NCI-H1436 (cell line): Measurements from ENCODE around the gene DMRTA1.
A peak's percentile ranks its signal among the peaks of the same experiment; 100 is the strongest.
"Not testable (repeated sequence)": the region's sequence is repeated elsewhere in the genome, so short reads cannot be mapped to it uniquely, and the experiment has no call there.

ENCODE experiments used
- DNase-seq: peaks from one replicate; lab custom pipeline; 2025; lab: John Stamatoyannopoulos, UW

The DMRTA1 gene

GRCh38 chr9:22446589-22446949 is at the start of gene DMRTA1:
TSS of gene DMRTA1 (plus strand) at chr9:22446824. CDS start at chr9:22447066, 242 bp downstream.
- DNase-seq, result peak; percentile 2

DNA sequence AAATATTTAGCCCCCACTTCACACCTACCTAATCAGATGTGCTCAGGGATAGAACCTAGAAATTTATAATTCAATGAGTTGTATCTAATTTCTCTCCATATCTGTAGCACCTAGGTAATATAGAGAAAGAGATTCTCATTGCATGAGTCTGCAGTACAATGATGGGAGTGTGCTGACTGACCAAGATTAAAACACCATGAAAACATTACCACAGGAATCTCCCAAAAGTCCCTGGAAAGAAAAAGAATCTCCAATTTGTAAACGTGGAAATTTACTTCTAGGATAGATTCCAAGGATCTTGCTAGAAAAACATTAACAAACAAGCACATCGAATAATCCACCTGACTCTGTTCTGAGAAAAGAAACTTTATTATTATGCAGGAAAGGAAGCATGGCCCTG is 45.0 kb upstream of the DMRTA1 start:
- DNase-seq, result no peak

DNA sequence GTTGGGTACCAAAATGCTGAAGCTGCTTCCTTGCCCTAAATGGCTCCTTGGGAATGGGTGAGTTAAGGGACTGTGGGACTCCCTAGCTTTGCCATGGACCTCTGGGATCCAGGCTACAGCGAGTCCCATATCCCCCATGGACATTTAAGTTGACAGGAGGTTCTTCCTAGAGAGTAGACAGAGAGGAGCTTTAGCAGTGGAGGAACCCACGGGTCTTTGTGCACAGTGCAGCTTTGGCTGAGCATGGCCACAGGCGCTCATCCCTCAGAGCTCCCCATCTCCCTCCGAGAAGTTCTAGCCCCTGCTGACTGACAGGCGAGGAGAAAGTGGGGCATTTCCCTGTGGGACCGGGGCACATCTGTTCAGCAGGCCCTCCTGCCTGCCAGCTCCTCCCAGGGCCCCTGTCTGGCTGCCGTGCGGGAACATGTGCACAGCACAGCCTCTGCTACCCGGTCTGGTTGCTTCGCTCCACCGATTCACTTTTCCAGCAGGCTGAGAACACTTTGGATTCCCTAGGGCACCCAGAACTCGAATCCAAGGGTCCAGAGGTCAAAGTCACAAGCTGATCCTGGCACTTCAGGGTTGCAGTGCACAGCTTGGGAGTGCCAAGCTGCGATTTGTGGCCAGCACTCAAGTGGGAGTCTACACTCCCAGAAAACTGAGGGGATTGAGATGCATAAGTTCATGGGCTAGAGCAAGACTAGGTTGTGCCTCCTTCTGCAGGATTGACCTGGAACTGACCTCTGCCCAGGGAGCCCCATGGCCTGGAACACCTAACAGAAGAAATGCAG is 40.6 kb upstream of the DMRTA1 start:
- DNase-seq, result no peak

DNA sequence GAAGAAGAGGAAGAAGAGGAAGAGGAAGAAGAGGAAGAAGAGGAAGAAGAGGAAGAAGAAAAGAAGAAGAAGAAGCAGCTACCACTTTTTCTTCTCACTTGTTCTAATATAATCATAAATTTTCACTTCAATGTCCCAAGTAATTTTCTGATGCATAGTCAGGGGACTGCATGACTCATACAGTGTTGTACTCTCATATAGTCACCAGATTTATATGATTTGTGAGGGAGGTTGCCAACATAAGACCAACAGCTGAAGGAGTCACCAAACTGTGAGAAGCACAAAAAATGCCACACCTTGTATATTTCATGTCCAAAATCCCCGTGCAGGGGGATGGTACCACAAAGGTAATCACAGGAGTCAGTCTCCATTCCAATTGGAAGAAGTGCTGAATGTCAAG is 32.7 kb upstream of the DMRTA1 start:
- DNase-seq, result no peak

- DNase-seq, result no peak
These were observed 30.5 kb upstream of the DMRTA1 start for GRCh38 chr9:22415941-22416691.

- DNase-seq, result no peak
These were observed 29.9 kb upstream of the DMRTA1 start for GRCh38 chr9:22416692-22417060.

- no peak for DNase-seq
These were observed 23.1 kb upstream of the DMRTA1 start for GRCh38 chr9:22423566-22423965.

DNA sequence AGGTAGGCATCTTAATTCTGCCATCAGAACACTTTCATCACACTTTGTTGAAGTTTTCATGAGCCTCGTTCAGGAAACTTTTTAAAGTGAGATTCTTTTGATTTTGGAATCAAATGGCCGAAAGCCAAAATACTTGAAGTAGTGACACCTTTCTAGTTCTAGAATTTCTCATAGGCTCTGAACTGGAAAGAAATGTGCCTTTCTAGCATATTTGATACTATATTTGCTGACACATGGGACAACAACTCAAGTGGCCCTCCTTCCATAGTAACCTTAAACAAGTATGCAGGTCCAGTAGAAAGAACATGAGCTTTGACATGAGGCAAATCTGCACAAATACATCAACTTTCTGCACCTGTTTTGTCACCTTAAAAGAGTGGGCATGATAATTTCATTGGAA is 22.0 kb upstream of the DMRTA1 start:
- no peak for DNase-seq

GRCh38 chr9:22425551-22425950 is 21.1 kb upstream of the DMRTA1 start:
- DNase-seq, result no peak

DNA sequence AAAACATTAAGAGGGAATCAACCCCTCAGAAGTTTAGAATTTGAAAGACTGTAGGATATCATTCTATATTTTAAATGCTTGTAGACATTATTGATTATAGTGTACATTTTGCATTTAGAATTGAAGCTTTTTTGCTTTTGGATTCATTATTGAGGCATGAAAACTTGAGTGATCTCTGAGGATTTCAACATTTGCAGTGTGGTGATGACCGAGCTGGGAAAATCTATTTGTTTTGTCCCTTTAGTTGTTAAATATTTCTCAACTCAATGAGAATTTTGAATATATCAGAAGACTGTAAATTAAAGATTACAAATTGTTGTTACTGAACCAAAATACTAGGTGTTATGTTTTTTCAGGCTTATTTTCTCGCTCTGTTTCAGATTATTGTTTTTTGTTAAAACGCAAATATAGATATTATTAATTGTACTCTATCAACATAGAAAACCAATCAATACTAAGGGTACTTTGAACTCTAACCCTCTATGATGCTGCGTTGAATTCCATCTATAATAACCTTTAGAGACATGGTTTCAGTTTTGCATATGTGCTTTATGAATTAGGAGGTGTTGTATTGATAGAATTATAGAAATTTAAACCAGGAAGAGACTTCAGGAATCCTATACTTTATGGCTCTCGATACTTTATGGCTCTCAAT is 19.3 kb upstream of the DMRTA1 start:
- no peak for DNase-seq

DNA sequence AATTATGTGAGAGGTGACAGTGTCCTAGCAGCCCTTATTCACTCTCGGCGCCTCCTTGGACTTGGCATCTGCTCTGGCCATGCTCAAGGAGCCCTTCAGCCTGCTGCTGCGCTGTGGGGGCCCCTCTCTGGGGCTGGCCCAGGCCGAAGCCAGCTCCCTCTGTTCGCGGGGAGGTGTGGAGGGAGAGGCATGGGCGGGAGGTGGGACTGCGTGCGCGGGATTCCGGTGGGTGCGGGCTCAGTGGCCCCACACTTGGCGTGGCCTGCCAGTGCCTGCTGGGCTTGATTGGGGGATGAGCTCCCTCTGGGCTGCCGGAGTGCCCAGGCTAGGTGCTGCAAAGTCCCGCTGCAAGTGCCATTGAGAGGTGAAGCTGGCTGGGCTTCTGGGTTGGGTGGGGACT is 12.9 kb upstream of the DMRTA1 start:
- DNase-seq, result no peak

DNA sequence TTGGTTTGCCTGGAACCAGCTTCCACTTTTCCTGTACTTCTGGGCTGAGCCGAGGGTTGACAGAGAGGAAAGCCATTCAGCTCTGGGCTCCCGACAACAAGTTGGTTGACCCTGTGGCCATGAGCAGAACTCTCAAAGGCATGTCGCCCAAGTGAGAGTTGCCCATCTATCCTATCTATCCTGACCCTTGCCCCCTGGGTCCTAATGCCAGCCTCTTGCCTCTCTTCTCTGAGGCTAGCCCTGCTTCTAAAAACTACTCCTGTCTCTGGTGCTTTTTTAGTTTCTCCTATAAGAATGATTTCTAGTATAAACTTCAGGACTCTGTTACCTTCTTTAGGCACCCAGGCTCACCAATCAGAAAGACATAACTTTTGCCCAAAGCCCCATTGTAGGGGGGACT is 11.4 kb upstream of the DMRTA1 start:
- not testable (repeated sequence) for DNase-seq

DNA sequence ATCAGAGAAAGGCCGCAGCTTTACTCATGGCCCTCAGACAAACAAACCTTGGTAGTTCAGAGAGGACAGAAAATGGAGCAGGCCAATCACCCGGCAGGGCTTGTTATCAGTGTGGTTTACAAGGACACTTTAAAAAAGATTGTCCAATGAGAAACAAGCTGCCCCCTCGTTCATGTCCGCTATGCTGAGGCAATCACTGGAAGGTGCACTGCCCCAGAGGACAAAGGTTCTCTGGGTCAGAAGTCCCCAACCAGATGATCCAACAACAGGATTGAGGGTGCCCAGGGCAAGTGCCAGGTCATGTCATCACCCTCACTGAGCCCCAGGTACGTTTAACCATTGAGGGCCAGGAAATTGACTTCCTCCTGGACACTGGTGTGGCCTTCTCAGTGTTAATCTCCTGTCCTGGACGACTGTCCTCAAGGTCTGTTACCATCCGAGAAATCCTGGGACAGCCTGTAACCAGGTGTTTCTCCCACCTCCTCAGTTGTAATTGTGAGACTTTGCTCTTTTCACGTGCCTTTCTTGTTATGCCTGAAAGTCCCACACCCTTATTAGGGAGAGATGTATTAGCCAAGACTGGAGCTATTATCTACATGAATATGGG is 9.1 kb upstream of the DMRTA1 start:
- DNase-seq, result not testable (repeated sequence)

DNA sequence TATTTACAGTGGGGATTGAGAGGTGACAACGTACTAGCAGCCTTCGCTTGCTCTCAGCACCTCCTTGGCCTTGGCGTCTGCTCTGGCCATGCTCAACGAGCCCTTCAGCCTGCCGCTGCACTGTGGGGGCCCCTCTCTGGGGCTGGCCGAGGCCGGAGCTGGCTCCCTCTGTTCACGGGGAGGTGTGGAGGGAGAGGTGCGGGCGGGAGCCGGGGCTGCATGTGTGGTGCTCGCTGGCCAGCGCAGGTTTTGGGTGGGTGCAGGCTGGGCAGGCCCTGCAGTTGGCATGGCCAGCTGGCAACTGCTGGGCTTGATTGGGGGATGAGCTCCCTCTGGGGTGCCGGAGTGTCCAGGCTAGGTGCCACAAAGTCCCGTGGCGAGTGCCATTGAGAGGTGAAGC is 5.8 kb upstream of the DMRTA1 start:
- no peak for DNase-seq

DNA sequence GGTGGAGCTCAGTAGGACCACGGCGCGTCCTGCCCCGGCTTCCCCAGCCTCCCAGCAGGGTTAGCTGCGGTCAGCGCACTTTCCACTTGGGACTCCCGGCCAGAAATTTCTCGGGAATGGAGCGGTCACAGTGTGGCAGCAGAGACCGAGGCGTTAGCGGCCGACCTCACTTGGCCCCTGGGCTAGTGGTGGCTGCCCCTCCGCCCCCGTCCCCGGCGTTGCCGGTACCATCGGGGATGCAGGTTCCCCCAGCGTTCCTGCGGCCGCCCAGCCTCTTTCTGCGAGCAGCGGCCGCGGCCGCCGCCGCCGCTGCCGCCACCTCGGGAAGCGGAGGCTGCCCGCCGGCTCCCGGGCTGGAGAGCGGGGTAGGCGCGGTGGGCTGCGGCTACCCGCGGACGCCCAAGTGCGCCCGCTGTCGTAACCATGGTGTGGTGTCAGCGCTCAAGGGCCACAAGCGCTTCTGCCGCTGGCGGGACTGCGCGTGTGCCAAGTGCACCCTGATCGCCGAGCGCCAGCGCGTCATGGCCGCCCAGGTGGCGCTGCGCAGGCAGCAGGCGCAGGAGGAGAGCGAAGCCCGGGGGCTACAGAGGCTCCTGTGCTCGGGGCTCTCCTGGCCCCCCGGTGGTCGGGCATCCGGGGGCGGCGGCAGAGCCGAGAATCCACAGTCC is 460 bp downstream of the DMRTA1 start:
- peak; percentile 69 for DNase-seq

DNA sequence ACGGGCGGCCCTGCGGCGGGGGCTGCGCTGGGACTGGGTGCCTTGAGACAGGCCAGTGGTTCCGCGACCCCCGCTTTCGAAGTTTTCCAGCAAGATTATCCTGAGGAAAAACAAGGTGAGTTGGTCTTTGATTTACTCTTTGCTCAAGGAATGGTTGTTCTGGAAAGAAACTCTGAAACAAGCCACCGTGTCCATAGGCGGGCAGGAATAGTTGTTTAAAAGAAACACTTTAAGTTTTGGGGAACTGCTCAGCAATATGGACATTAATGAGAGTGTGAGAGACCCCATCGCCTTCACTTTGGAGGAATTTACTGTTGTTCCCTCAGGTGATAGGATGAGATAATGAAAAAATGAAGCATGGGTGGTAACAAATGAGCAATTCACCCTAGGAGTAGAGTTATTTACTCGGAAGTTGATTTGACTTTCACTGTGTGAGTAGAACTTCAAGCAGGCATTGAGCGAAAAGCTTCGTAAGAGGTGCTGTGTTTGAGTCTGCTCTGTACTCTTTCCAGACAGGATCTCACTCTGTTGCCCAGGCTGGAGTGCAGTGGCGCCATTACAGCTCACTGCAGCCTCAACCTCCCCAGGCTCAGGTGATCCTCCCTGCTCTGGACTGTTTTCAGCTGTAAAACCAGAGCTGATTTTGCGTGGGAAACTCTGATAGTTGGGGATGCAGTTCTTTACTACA is 1.1 kb downstream of the DMRTA1 start:
- DNase-seq, result no peak

- DNase-seq, result no peak
These were observed 3.1 kb downstream of the DMRTA1 start for GRCh38 chr9:22449719-22450118.

DNA sequence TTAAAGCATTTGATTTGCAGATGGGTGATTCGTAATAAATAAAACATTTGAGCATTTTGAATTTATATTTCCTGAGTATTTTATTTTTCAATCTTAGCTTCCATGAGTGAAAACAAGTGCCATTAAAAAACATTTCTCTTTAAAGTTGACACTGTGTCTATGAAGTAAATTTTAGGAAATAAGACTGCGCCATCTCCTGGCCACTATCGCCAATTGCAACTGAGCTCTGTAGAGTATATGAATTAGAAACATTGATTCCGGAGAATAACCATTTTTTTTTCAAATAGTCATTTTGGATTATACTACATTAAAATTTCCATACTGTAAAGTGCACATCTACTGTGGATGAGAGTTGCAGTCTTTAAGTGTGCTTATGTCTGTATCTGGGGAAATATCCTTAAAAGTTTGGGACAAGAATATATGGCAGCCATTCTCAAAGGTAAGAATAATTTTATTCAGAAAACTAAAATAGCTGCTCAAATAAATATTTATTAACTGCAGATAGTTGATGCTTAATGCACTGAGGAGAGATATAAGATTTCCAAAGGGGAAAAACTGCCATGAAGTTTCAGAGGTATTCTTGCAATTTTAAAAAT is 5.9 kb downstream of the DMRTA1 start:
- no peak for DNase-seq

GRCh38 chr9:22454016-22454415 is 7.4 kb downstream of the DMRTA1 start:
- DNase-seq, result no peak

DNA sequence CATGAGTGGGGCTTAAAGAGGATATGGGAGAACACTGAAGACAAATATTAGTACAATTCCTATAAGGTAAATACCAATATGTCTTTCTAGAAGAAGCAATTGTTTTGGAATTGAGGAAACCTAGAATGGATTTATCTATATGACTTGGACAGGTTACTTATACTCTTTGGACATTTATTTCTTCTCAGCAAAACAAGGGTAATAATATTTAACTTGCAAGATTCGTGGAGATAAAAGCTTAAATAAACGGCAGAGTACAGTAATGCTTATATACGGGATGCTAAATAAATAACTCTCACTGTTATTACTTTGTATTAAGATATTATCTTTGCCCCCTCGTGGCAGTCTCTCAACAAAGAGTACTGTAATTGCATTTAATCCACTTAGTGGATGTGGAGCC is 8.6 kb downstream of the DMRTA1 start:
- DNase-seq, result no peak

DNA sequence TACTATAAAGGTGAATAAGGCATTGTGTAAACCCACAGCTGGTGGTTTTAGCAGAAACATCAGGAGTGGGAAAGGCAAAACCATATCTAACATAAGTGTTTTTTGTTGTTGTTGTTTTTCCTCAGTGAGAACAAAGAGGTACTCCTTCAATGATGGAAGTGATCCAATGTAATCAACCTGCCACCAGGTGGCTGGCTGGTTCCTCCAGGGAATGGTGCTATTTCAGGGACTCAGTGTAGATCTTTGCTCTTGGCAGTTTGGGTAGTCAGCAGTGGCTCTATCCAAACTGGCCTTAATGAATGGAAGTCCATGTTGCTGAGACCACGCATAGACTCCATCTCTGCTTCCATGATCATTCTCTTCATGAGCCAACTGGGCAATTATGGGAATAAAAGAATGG is 10.8 kb downstream of the DMRTA1 start:
- DNase-seq, result no peak
